ENCODE measurements around the gene BMPR1A.
"Not testable (repeated sequence)": the region's sequence is repeated elsewhere in the genome, so short reads cannot be mapped to it uniquely, and the experiment has no call there.

The BMPR1A gene

DNA sequence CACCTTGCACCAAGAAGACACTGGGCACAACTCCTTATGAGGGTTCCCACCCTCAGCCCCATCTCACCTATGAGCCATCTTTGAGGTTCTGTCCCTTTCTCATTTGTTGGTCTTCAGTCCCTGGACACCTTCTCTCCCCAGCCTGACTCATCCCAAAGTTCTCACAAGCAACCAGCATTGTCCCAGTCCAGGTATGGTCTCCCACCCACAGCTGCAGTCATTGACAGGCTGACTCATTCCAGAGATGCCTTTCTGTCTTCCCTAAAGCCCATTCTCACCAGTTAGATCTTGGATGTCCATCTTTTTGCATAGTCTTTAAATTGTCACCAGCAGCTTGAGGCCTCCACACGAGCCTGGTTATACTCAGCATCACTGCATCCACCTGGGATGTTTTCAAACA lies 26.7 kb upstream of the BMPR1A start:
- DNase-seq (ENCODE audit: low read depth in 2 of 2, low spot score in 1 of 2): no peak

DNA sequence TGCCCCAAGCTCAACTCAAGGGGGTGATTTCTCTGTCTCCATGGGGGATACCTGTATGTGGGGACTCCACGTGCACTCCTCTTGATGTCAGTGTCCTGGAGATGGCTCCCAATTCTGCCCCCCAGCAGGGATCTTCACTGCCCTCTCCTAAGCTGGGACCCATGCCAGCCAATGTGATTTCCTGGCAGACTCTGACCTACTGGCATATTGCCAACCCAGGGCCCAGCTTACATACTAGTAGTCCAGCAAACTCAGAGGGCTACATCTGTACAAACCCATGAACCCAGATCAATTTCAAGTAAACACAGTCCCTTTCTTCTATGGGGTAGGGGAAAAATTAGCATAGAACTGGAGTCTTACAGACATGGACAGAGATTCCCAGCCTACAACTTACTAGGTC lies 26.2 kb upstream of the BMPR1A start:
- DNase-seq (ENCODE audit: low read depth in 2 of 2, low spot score in 1 of 2): no peak

DNA sequence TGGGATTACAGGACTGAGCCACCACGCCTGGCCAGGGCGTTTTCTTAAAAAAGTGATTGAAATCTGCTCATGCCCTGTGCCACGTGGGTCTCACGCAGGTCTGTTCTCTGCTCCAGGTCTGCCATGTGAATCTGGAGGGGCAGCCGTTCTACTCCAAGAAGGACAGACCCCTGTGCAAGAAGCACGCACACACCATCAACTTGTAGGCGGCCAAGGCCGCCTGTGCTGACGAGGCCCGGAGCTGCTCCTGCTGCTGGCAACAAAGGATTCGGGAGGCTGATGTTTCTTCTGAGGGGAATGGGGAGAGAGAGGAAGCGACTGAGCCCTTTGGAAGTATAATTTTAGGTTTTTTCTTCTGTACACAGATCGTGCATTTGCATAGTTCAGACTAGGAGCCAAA lies 23.6 kb upstream of the BMPR1A start:
- DNase-seq (ENCODE audit: low read depth in 2 of 2, low spot score in 1 of 2): no peak

DNA sequence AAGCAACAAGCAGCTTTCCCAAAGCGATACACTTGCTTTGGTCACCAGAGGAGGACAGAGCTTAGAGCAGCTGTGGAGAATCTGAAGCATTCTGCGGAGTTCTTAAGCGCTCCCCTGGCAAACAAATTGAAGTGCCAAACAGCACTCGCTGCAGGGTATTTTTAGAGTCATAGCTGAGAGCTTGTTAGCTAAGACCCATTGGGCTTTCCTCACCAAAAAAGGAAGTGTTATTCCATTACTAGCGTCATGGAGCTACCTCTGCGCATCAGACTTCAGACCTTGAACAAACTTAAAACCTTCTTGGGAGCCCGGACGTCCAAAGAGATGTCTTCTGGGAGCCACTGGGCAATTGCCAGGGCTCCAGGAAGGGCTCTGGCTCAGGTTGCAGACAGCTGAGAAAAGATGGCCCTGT lies 23.2 kb upstream of the BMPR1A start:
- no peak for DNase-seq (ENCODE audit: low read depth in 2 of 2, low spot score in 1 of 2)

DNA sequence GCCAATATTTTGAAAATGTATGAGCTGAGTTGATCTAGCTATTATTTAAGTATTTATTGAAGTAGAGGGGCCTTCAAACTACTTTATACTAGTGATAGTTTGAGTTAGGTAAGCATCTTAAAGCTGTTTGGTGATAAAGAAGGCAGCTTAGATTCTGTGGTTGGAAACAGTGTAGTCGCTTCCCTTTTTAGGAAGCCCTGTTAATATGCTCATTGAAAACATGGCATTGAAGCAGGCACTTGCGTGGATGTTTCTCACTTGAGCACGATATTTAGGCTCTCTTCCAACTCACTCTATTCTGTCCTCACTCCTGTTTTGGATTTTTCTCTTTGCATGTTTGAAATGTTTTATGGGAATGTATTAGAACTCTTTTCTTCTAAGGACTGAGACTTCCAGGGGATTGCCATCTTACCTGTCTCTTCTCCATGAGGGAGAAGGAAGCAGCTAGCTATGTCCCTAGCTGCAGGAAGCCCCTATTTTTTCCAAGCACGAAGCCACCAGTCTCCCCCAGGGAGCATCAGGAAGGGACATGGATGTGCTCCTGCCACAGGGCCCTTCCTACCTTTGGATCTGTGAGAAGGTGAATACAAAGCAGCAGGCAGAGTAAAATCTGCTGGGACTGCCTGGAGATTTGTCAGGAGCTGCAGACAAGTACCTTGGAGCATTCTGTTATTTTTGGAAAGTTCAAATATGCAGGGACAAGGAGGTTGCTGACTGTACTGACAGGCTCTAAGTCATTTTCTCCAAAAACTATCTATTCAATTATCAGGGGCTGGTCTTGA lies 22.0 kb upstream of the BMPR1A start:
- DNase-seq (ENCODE audit: low read depth in 2 of 2, low spot score in 1 of 2): no peak

DNA sequence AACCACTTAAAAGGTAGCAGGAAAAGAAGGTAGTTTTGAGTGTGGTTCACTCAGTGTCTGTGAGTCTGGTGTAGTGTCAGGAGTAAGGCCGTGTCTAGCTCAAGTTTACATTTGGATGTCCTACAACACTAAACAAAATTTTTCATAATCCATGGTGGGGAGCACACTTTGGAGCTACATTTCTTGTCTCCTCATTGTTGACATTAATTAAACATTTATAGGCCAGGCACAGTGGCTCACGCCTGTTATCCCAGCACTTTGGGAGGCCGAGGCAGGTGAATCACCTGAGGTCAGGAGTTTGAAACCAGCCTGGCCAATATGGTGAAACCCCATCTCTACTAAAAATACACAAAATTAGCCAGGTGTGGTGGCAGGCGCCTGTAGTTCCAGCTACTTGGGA lies 21.1 kb upstream of the BMPR1A start:
- not testable (repeated sequence) for DNase-seq (ENCODE audit: low read depth in 2 of 2, low spot score in 1 of 2)

DNA sequence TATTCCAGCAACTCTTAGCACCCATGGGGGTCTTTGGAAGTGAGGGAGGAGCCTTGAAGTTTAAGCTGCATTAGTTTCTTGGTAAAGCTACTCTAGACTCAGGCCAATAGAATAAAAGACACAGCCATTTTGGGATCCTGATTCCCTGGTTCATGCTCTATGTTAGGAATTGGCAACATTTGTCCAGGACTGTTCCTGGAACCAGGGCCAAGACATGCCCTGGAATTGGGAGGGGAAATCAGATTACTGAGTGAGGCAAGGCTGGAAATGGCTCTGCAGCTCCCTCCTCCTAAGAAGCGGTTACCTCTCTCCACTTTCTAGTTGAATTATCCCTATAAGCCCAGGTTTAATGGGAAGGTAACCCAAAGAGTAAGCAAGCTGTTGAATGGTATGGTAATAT lies 14.2 kb upstream of the BMPR1A start:
- DNase-seq (ENCODE audit: low read depth in 2 of 2, low spot score in 1 of 2): no peak

DNA sequence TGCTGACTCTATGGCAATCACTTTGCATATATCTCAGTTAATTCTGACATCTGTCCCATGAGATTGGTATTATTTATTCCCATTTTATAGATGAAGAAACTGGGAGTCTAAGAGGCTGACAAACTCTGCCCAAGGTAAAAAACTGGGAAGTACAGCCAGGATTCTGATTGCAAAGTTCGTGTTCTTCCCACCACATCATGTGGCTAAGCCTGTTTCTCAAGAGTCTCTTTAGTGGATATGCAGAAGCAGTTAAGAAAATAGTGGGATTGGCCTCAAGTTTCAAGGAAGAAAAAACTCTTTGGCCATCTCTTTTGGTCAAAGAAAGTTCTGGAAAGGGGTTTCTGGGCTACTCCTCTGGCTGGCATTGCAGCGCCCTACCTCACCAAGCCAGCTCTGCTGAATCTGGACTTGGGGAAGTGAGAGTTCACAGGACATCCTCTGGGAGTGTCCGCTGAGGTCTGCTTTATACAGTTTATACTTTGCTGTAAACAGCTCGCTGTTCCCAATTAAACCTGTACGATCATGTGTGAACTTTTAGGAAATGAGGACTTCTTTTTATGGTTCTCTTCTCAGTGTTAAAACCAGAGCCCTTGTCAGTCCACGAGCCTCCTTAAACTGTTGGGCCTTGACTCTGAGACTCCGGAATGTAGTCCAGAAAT lies 12.2 kb upstream of the BMPR1A start:
- DNase-seq (ENCODE audit: low read depth in 2 of 2, low spot score in 1 of 2): no peak

DNA sequence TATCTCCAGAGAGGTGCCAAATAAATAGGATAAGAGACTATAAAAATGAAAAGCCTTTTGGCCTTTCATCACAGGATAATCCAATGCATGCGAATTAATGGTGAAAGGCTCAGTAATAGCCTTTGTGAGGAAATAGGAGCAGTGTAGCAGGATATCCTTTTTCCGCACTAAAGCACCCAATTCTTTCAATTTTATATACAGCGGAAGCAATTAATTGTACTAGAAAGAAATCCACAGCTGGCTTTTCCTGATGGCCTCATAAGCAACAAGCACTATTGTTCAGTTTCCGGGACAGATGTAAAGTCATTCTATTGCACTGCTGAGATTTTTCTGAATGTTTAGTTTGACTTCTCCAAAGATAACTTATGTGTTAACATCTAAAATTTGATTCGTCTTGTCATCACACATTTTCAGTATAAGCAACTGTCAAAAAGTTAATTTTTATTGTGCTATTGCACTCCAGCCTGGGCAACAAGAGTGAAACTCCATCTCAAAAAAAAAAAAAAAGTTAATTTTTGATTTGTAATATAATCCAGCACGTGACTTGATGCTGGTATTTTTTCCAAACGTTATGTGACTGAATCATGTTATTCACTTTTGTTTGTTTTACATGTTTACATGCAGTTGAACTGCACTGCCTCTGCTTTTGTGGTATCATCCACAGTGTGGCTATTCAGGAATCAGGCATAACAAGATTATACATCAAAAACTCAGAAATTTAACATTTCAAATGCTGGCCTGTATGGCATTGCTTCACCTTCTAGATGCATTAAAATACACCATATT lies 8.4 kb upstream of the BMPR1A start:
- DNase-seq (ENCODE audit: low read depth in 2 of 2, low spot score in 1 of 2): no peak

DNA sequence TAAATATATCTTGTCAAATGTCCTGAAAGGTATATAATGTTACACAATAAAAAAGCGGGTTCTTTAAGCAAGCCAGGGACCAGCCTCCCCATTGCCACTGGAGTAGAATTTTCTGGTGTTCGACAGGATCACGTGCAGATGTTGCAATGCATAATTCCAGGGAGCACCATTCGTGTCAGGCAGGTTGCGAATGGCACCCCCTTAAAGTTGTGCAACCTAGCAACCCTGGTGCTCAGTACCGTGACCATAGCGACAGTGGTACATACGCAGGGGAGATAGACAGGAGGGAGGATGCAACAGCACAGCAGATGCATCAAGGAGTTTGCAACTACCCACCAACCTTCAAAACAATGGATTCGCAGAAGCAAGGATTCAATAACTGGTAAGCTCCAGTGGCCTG lies 6.6 kb upstream of the BMPR1A start:
- no peak for DNase-seq (ENCODE audit: low read depth in 2 of 2, low spot score in 1 of 2)

DNA sequence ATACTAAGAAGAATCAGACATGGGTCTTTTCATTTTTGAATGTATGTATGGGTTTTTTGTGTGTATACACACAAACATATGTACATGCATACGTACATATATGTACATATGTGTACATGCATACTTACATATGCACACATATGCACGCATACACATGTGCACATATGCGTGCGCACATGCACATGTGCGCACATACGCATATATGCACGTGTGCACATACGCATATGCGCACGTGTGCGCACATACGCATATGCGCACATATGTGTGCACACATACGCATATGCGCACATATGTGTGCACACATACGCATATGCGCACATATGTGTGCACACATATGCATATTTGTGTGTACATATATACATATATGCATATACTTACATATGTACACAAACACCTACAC lies 4.9 kb upstream of the BMPR1A start:
- no peak for DNase-seq (ENCODE audit: low read depth in 2 of 2, low spot score in 1 of 2)

DNA sequence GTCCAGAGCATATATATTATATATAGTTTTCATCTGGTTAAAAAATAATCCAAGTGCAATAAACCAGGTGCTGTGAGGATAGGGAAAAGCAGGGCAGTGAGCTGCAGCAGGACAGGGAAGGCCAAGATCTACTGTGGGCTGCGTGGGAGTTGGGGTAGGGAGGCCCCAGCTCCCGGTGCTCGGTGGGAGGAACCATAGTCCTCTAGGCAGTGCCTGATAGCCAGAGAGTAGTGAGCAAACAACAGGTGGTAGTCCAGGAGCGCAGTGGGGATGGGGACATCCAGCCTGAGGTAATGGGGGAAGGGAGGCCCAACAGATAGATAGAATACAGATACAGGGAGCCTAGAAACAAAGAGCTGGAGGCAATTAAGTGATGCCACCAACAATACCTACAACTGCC lies 4.1 kb upstream of the BMPR1A start:
- no peak for DNase-seq (ENCODE audit: low read depth in 2 of 2, low spot score in 1 of 2)

DNA sequence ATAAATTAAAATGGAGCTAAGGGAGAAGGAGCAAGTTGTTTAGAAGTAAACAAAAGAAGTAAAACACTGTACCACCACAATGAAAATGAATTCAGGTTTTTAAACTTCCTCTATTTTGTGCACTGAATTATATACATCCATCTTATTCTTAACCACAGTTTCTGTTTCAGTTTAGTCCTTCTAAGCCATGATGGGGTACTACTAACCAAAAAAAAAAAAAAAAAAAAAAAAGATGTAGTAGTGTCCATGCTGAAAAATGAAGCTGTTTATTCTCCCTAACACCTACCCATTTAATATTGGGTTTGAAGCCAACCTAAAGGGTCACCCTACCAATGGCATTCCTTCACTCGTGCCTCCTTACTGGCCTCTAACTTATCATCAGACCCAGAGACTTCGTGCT lies 3.4 kb upstream of the BMPR1A start:
- DNase-seq (ENCODE audit: low read depth in 2 of 2, low spot score in 1 of 2): no peak

DNA sequence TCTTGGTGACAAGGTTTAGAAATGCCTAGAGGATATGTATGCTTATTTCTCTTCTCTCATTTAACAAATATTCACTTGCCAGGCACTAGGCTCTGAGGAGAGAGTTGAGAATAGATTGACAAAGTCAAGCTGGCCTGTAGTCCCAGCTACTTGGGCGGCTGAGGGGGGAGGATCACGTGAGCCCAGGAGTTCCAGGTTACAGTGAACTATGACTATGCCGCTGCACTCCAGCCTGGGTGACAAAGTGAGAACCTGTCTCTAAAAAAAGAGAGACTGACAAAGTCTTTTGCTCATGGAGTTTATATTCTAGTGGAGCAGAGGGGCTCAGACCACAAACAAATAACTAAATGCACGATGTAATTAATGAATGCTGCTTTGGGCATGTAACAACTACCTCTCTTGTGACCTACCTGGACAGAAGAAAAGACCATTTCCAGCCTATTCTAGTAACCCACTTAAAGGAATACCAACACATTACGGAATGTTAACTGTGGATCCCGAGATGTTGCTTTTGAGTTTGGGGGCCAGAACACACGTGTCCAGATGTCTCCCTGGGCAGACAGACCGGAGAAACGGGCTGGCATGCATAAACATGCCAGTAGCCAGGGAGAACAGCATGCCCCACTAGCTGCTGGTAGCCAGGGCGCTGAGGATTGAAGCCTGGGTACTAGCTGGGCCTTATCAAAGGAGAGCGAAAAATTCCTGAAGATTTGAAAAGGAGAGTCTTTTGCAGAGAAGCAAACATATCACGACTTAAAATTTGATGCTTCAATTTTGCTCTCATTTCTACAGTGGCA lies 2.6 kb upstream of the BMPR1A start:
- DNase-seq (ENCODE audit: low read depth in 2 of 2, low spot score in 1 of 2): no peak

DNA sequence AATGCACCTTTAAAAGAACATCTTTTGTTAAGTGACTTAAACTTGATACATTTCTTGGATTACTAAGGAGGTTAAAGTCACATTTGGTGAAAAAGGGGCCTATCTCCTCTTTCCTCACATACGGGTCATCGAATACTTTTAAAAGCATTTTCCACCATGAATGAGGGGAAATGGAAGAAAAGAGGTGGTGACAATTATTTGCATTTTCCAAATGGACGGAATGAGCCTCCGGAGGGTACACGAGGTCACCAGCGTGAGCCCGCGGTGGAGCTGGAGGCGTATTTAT lies 1.0 kb upstream of the BMPR1A start:
- no peak for DNase-seq (ENCODE audit: low read depth in 2 of 2, low spot score in 1 of 2)

DNA sequence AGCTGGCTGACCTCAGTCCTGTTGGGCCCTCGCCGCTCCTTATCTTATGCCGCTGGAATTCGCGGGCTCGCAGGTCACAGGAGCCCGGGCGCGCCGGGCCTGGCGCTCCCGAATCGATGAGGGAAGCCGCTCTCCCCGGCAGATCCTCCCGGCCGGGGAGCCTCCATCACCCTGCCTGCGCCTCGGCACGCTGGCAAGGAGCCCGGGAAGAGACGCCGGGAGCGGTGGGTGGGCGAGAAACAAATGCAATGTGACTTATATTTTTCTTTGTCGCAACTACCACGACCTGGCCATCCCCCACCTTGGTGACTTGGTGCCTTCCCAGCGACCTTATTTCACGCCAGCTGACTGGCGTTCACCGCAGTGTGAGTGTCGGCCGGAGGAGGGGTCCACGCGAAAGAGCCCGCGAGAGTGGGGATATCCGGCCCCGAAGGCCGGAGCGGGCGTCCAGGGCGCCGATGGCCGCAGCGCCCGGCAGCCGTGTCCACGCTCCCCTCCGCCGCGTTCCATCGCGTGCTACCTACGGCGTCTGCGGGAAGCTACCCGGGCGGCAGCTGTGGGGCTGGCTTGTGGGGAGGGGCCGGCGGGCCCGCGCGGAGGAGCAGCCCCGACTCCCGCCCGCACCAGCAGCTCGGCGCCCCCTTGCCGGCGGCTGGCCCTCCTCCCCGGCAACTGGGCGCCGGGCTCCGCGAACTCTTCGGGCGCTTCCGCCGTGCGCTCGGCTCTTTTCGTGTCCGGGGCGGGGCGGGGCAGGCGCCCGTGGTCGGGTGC lies 494 bp upstream of the BMPR1A start:
- DNase-seq (ENCODE audit: low read depth in 2 of 2, low spot score in 1 of 2): peak; percentile 55 to 73

DNA sequence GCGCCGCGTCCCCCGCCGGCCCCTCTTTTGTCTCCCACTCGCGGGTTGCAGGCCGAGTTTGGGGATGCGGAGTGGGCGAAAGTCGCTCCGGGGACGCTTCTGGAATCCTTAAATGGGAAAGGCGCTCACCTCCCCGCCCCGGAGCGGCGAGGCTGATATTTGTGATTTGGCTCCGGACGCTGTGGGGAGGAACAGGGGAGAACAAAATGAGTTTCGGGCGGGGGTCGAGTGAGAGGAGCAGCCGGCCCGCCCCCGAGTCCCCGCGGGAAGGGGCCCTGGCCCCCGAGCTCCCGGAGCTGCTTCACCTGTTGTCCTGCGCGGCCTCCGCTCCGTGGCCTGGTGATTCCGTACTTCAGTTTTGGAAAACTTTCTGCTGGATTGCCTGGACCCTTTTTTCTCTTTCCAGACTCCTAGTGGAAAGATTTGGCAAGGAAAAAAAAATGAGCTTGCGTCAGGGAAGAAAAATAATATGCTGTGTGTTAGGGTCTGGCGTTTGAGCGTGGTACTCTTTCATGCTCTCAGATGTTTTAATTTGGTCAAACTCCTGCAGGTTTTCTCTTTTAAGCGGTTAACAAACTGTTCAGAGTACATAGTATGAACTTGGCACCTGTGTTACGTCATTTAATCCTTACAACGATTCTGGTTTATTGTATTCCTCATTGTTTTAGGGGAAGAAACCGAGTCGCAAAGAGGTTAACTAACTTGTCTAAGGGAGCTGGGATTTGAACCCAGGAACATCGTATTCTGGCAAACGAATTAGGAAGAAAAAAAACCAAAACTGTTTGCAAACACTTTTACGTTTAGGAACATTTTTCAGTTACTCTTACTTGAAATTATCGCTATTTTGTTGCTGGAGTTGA lies 924 bp downstream of the BMPR1A start:
- no peak for DNase-seq (ENCODE audit: low read depth in 2 of 2, low spot score in 1 of 2)

DNA sequence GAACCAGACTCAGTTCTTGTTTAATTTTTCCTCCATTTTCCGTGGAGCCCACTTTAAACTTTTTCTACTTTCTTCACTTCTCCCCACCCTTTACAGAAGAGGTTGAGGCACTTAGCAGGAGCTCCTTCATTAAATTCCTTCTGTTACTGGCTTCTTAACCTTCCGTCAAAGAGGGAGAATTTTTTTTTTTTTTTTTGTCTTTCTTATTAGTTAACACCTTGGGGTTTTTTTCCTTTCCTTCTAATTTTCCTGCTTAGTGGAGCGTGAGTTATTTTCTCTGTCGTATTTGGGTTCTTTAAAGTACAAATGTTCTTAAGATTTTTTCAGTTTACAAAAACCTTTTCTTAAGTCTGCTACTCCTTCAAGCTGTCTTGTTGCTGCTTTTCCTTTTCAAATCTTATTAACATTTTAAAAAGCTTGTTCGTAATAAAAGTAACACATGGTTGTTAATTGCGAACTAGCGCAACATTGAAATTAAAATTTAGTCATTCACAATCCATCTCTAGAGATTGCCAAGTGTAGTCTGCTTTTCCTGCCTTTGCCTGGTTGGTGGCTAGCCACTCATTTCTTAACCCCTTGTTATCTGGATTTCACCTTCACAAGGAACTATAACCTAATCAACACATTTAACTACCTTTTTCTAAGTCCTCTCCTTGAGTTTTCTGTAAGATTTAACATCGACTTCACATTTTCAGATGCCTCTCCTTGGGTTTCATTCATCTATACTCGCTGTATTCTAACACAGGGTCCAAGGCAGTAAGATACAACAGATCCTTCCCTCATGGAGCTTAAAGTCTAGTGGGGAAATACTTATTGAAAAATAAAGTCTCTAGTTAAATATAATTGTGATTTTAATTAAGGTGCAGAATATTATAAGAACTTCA lies 2.0 kb downstream of the BMPR1A start:
- DNase-seq (ENCODE audit: low read depth in 2 of 2, low spot score in 1 of 2): no peak

DNA sequence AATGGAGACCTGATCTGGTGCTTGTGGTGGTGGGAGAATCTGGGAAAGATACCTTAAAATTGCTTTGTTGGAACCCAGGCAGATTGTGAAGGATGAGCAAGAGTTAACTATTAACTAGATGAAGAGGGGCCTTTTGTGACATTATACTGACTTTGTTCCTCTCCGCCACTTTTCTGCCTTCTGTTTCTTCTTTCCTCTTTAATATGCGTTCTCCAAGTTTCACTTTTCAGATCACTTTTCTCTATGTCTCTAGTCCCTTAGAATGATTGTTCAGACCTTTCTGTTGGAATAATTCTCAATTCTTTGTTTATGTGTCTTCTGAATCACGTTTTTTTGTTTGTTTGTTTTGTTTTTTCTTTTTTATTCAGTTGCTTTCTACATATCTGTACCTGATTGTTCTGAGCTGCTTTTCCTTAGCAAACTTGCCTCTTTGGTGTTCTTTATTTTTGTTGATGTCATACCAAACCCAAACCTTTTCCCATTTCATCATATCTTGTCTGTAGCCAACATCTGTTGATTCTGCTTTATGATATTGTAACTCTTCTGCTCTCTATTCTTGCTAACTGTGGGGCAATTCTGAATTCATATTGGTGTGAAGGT lies 2.8 kb downstream of the BMPR1A start:
- no peak for DNase-seq (ENCODE audit: low read depth in 2 of 2, low spot score in 1 of 2)

Measured in stimulated activated CD8-positive, alpha-beta memory T cell treated with anti-CD3 and anti-CD28 coated beads, Interleukin-4, amount 100 ng/mL, for 1 hour (primary cell).